Ishikawa (cell line): ENCODE data around the gene ADD3.

Experiments
- CREB1 ChIP-seq: IDR thresholded peaks from 2 replicates; pipeline ENCODE4 v1.6.1; 2012; ENCODE audit warnings: low read depth
- EP300 ChIP-seq: IDR thresholded peaks from 2 replicates; pipeline ENCODE4 v1.6.1; 2012; ENCODE audit warnings: borderline replicate concordance

GRCh38 chr10:110006358-110007160 lies 1.2 kb upstream of the ADD3 start:
- TF ChIP-seq EP300 (no peak), CREB1 (no peak)
